AG09309 (cell line): ENCODE data around the gene ATG10.

ENCODE experiments used
- DNase-seq: peaks from one replicate; pipeline ENCODE4 v3.0.0-alpha.2; 2010; ENCODE audit warnings: low read depth
- H3K4me3 ChIP-seq: 2 replicates; pipeline ENCODE4 v1.5.1; 2011; ENCODE audit warnings: mild to moderate bottlenecking, low read depth, low read length, moderate library complexity; ENCODE audit not compliant: control insufficient read depth
- CTCF ChIP-seq: IDR thresholded peaks from 2 replicates; pipeline ENCODE4 v1.5.1; 2011; ENCODE audit warnings: mild to moderate bottlenecking, low read depth, low read length, inconsistent platforms; ENCODE audit not compliant: insufficient read depth, control insufficient read depth; ENCODE audit errors: missing control alignments

ATG10 gene

GRCh38 chr5:82158755-82159413 lies 187.1 kb downstream of the ATG10 start:
- DNase-seq: peak; percentile 61
- no peak overlapping the region for H3K4me3 ChIP-seq
- TF ChIP-seq CTCF: no peak

- DNase-seq: peak; percentile 61
- H3K4me3 ChIP-seq: no peak overlapping the region
- no peak for TF ChIP-seq CTCF
Observed at GRCh38 chr5:82160948-82161347, 189.1 kb downstream of the ATG10 start.

GRCh38 chr5:82162573-82162972 lies 190.8 kb downstream of the ATG10 start:
- no peak for DNase-seq
- H3K4me3 ChIP-seq: no peak overlapping the region
- no peak for TF ChIP-seq CTCF

GRCh38 chr5:82163452-82164175 lies 191.8 kb downstream of the ATG10 start:
- DNase-seq: no peak
- H3K4me3 ChIP-seq: no peak overlapping the region
- TF ChIP-seq CTCF: no peak

- no peak overlapping the region for H3K4me3 ChIP-seq
- no peak for TF ChIP-seq CTCF
- no peak for DNase-seq
Observed at GRCh38 chr5:82164176-82164976, 192.6 kb downstream of the ATG10 start.

- TF ChIP-seq CTCF: no peak
- H3K4me3 ChIP-seq: no peak overlapping the region
- DNase-seq: no peak
Observed at GRCh38 chr5:82164977-82165713, 193.3 kb downstream of the ATG10 start.
